Nephron (organoid): ENCODE results near the gene EIF5B.
"Not testable (repeated sequence)": the region's sequence is repeated elsewhere in the genome, so short reads cannot be mapped to it uniquely, and the experiment has no call there.

Source experiments
- H3K27ac Mint-ChIP-seq, 3 experiments: 2 replicates each; pipeline ENCODE4 v1.8.0; 2020; ENCODE audit warnings: mixed read lengths in 3 of 3, mild to moderate bottlenecking in 2 of 3, moderate library complexity in 1 of 3
- H3K27me3 Mint-ChIP-seq: 2 replicates; pipeline ENCODE4 v1.8.0; 2021; ENCODE audit warnings: low read depth, mild to moderate bottlenecking, moderate library complexity, mixed read lengths
- H3K36me3 Mint-ChIP-seq: 2 replicates; pipeline ENCODE4 v1.8.0; 2020; ENCODE audit warnings: low read depth, mixed read lengths
- H3K4me1 Mint-ChIP-seq: 2 replicates; pipeline ENCODE4 v1.8.0; 2020; ENCODE audit warnings: mixed read lengths
- H3K4me3 Mint-ChIP-seq, 3 experiments: 2 replicates each; pipeline ENCODE4 v1.8.0; 2020; ENCODE audit warnings: mild to moderate bottlenecking in 3 of 3, mixed read lengths in 3 of 3, moderate library complexity in 2 of 3
- H3K9me3 Mint-ChIP-seq: 2 replicates; pipeline ENCODE4 v1.8.0; 2020; ENCODE audit warnings: mixed read lengths
- TF ChIP-seq, protein P1 (sequence below), 3 experiments: fragments of 200-600 bp; sonication (generic); IDR thresholded peaks; one replicate each; pipeline ENCODE4 v1.5.0; 2021; ENCODE audit warnings: antibody characterized with exemption in 3 of 3; ENCODE audit not compliant: unreplicated experiment in 3 of 3

EIF5B gene

DNA sequence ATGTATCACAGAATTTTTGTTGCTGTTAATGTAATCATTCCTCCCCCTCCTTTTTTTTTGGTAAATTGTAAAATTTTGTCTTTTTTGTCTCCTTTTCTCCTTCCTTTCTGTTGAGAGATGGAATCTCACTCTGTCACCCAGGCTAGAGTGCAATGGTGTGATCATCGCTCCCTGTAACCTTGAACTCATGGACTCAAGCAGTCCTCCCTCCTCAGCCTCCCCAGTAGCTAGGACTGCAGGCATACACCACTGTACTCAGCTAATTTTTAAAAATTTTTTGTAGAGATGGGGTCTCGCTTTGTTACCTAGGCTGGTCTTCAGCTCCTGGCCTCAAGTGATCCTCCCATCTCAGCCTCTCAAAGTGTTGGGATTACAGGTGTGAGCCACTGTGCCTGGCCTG lies 5.3 kb downstream of the EIF5B start:
- no peaks in the 10 kb centered on the region for H3K9me3 Mint-ChIP-seq
- H3K4me1 Mint-ChIP-seq = no peaks in the 10 kb centered on the region
- H3K36me3 Mint-ChIP-seq = no peaks in the 10 kb centered on the region
- TF ChIP-seq, protein P1, sequence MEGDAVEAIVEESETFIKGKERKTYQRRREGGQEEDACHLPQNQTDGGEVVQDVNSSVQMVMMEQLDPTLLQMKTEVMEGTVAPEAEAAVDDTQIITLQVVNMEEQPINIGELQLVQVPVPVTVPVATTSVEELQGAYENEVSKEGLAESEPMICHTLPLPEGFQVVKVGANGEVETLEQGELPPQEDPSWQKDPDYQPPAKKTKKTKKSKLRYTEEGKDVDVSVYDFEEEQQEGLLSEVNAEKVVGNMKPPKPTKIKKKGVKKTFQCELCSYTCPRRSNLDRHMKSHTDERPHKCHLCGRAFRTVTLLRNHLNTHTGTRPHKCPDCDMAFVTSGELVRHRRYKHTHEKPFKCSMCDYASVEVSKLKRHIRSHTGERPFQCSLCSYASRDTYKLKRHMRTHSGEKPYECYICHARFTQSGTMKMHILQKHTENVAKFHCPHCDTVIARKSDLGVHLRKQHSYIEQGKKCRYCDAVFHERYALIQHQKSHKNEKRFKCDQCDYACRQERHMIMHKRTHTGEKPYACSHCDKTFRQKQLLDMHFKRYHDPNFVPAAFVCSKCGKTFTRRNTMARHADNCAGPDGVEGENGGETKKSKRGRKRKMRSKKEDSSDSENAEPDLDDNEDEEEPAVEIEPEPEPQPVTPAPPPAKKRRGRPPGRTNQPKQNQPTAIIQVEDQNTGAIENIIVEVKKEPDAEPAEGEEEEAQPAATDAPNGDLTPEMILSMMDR (IDR thresholded peaks at IDR 0.05; ENCODE audit: unreplicated experiment in 3 of 3) = no peak
- H3K27me3 Mint-ChIP-seq = no peaks in the 10 kb centered on the region
- no peak overlapping the region for H3K27ac Mint-ChIP-seq
- no peak overlapping the region for H3K4me3 Mint-ChIP-seq

DNA sequence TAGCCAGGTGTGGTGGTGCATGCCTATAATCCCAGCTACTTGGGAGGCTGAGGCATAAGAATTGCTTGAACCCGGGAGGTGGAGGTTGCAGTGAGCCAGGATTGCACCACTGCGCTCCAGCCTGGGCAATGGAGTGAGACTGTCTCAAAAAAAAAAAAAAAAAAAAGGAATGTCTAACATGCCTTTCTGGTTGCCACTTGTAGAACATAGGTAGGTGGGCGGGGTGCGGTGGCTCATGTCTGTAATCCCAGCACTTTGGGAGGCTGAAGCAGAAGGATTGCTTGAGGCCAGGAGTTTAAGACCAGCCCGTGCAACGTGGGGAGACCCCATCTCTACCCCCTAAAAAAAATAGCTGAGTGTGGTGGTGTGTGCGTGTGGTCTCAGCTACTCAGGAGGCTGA lies 8.3 kb downstream of the EIF5B start:
- H3K9me3 Mint-ChIP-seq, H3K27me3 Mint-ChIP-seq, H3K27ac Mint-ChIP-seq, H3K4me3 Mint-ChIP-seq, H3K36me3 Mint-ChIP-seq, H3K4me1 Mint-ChIP-seq: not testable (repeated sequence)

DNA sequence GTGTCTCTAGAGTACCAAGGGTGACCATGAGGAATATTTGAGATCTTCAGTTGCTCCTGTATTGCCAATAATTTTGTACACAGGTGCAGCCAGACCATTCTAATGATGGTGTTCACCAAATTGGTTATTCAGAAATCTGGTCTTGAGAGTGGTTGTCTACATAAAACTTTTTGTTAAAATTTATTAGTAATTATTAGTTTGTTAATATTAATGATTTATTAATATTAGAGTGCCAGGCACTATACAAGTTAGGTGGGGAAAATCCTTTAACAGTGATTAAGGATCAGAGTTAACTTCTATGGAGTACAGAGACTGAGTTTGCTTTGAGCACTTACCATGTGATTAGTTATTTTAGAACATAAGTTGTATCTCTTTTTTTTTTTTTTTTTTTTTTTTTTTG lies 9.0 kb downstream of the EIF5B start:
- Mint-ChIP-seq H3K27ac (no peak overlapping the region), H3K4me3 (no peak overlapping the region), H3K4me1 (no peaks in the 10 kb centered on the region), H3K27me3 (no peaks in the 10 kb centered on the region), H3K9me3 (no peaks in the 10 kb centered on the region), H3K36me3 (no peaks in the 10 kb centered on the region)
- TF ChIP-seq, protein P1 (IDR thresholded peaks at IDR 0.05; ENCODE audit: unreplicated experiment in 3 of 3) = no peak

DNA sequence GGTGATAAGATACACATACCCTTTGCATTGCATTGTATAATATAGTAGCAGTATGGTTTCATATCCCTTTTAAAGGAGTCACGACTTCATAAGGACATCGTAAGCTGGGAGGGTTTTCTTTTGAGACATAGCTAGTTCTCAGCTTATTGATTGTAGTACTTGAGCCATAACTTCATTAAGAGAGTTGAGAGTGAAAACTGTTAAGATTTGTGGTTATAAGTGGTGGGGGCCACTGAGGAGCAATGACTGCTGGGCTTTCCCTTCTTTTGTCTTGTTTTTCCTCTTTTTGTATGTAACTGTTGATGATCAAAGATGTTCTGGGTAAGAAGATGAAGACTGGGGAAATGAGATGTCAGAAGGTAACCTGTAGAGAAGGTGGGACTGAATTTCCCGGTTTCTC lies 11.0 kb downstream of the EIF5B start:
- Mint-ChIP-seq H3K4me1 (no peaks in the 10 kb centered on the region), H3K27ac (no peak overlapping the region), H3K36me3 (no peaks in the 10 kb centered on the region), H3K9me3 (no peaks in the 10 kb centered on the region), H3K27me3 (no peaks in the 10 kb centered on the region), H3K4me3 (no peak overlapping the region)
- TF ChIP-seq, protein P1 (IDR thresholded peaks at IDR 0.05; ENCODE audit: unreplicated experiment in 3 of 3) = no peak

DNA sequence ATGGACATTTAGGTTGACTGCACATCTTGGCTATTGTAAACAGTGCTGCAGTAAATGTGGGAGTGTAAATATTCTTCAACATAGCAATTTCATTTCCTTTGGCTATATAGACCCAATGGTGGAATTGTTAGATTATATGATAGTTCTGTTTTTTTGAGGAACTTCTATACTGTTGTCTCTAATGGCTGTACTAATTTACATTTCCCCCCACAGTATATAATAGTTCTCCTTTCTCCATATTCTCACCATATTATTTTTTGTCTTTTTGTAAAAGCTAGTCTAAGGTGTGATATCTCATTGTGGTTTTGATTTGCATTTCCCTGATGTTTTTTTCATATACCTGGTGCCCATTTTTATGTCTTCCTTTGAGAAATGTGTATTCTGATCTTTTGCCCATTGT lies 13.0 kb downstream of the EIF5B start:
- Mint-ChIP-seq H3K27ac (no peak overlapping the region), H3K9me3 (no peaks in the 10 kb centered on the region), H3K27me3 (no peaks in the 10 kb centered on the region), H3K36me3 (no peaks in the 10 kb centered on the region), H3K4me1 (no peaks in the 10 kb centered on the region), H3K4me3 (no peak overlapping the region)
- TF ChIP-seq, protein P1 (IDR thresholded peaks at IDR 0.05; ENCODE audit: unreplicated experiment in 3 of 3) = no peak

DNA sequence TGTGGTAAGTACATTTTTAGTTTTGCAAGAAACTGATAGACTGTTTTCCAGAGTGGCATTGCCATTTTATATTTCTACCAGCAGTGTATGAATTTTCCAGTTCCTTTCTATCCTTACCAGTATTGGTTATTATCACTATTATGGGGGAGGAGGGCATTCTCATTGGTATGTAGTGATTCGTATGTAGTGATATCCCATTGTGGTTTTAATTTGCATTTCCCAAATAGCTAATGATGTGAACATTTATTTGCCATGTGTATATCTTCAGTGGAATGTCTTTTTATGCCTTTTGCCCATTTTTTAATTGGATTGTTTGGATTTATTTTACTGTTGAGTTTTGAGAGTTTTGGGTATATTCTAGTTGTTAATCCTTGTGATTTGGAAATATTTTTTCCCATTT lies 16.9 kb downstream of the EIF5B start:
- TF ChIP-seq, protein P1 (IDR thresholded peaks at IDR 0.05; ENCODE audit: unreplicated experiment in 3 of 3) = no peak
- H3K9me3 Mint-ChIP-seq = no peaks in the 10 kb centered on the region
- no peaks in the 10 kb centered on the region for H3K27me3 Mint-ChIP-seq
- no peak overlapping the region for H3K27ac Mint-ChIP-seq
- H3K4me1 Mint-ChIP-seq = no peaks in the 10 kb centered on the region
- H3K4me3 Mint-ChIP-seq = no peak overlapping the region
- no peaks in the 10 kb centered on the region for H3K36me3 Mint-ChIP-seq

DNA sequence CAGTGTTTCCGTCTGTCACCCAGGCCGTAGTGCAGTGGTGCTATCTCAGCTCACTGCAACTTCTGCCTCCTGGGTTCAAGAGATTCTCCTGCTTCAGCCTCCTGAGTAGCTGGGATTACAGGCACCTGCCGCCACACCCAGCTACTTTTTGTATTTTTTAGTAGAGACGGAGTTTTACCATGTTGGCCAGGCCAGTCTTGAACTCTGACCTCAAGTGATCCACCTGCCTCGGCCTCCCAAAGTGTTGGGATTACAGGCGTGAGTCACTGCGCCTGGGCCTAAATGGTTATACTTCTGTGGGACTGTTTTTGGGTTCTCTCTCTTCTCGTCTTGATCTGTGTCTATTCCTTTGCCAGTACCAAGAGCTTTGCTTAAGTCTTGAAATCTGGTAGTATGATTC lies 17.6 kb downstream of the EIF5B start:
- not testable (repeated sequence) for H3K27me3 Mint-ChIP-seq, H3K9me3 Mint-ChIP-seq, H3K4me1 Mint-ChIP-seq, H3K4me3 Mint-ChIP-seq, H3K27ac Mint-ChIP-seq, H3K36me3 Mint-ChIP-seq
